Caco-2 (cell line): Measurements from ENCODE around the gene NEUROD1. TPM values are rescaled to one million over a fixed set of nuclear protein-coding genes. Genes with fewer than 3 reads are reported as not detected.

Experiments used
- BruUV-seq: library from RNA; stranded (reverse); fragments of 400-500 nt; replicated peaks from 2 replicates; lab custom pipeline; 2021; lab: Mats Ljungman, UMichigan
- CTCF ChIA-PET: fragments of 300-600 bp; sonication (Branson Sonifier 250); formaldehyde crosslinking; loops from one replicate; lab custom pipeline; 2022; ENCODE audit warnings: antibody characterized with exemption; lab: Charles Lee
- POLR2A ChIA-PET: fragments of 300-600 bp; sonication (Branson Sonifier 250); formaldehyde crosslinking; loops from one replicate; lab custom pipeline; 2022; ENCODE audit warnings: antibody characterized with exemption; lab: Charles Lee
- DNase-seq, 2 experiments: peaks; one replicate each; pipeline versions ENCODE4 v3.0.0 to v3.0.0-alpha.2; 2020 to 2022
- H3K27me3 ChIP-seq: replicated peaks from 2 replicates; pipeline ENCODE4 v1.6.0; 2011; ENCODE audit warnings: low read length; ENCODE audit not compliant: control insufficient read depth, insufficient read depth
- H3K36me3 ChIP-seq: 2 replicates; pipeline ENCODE4 v1.5.1; 2011; ENCODE audit warnings: low read length; ENCODE audit not compliant: control insufficient read depth, insufficient read depth
- H3K4me1 ChIP-seq: fragments of 250-450 bp; sonication (Bioruptor Pico); 2 replicates; pipeline ENCODE4 v1.5.1; 2020; ENCODE audit warnings: mild to moderate bottlenecking
- H3K4me3 ChIP-seq: 2 replicates; pipeline ENCODE4 v1.5.1; 2011; ENCODE audit warnings: low read depth, mild to moderate bottlenecking, control low read depth, low read length
- H3K9me3 ChIP-seq: fragments of 250-450 bp; sonication (Bioruptor Pico); 2 replicates; pipeline ENCODE4 v1.5.1; 2020; ENCODE audit warnings: mild to moderate bottlenecking, moderate library complexity
- H3K27ac Mint-ChIP-seq: one replicate; pipeline ENCODE4 v1.8.0; 2022; ENCODE audit warnings: mixed read lengths; ENCODE audit not compliant: unreplicated experiment
- H3K27me3 Mint-ChIP-seq: one replicate; pipeline ENCODE4 v1.8.0; 2022; ENCODE audit warnings: mixed read lengths; ENCODE audit not compliant: insufficient read depth, unreplicated experiment
- H3K36me3 Mint-ChIP-seq: one replicate; pipeline ENCODE4 v1.8.0; 2022; ENCODE audit warnings: mild to moderate bottlenecking, mixed read lengths; ENCODE audit not compliant: insufficient read depth, unreplicated experiment
- H3K4me1 Mint-ChIP-seq: one replicate; pipeline ENCODE4 v1.8.0; 2022; ENCODE audit warnings: low read depth, mixed read lengths; ENCODE audit not compliant: unreplicated experiment
- H3K4me3 Mint-ChIP-seq: one replicate; pipeline ENCODE4 v1.8.0; 2022; ENCODE audit warnings: mild to moderate bottlenecking, moderate library complexity, mixed read lengths; ENCODE audit not compliant: unreplicated experiment
- H3K9me3 Mint-ChIP-seq: one replicate; pipeline ENCODE4 v1.8.0; 2022; ENCODE audit warnings: mixed read lengths; ENCODE audit not compliant: unreplicated experiment
- CTCF ChIP-seq, 2 experiments: fragments of 200-600 bp in 1 of 2; IDR thresholded peaks; 1 replicate in 1 of 2; 2 replicates in 1 of 2; pipeline versions ENCODE4 v1.5.1 to v1.8.0; 2011 to 2022; ENCODE audit warnings: antibody characterized with exemption in 1 of 2, control low read depth in 1 of 2, inconsistent platforms in 1 of 2, low read depth in 1 of 2, low read length in 1 of 2, mild to moderate bottlenecking in 1 of 2, moderate library complexity in 1 of 2; ENCODE audit not compliant: insufficient read depth in 1 of 2, severe bottlenecking in 1 of 2, unreplicated experiment in 1 of 2
- intact Hi-C: fragments of 100-400 bp; cut with micrococcal nuclease; formaldehyde crosslinking; loops from one replicate; pipeline ENCODE4 v1.10.0; 2022; ENCODE audit not compliant: unreplicated experiment
- total RNA-seq: library from RNA; stranded (reverse); gene quantifications from 2 replicates; pipeline ENCODE4 v1.2.3, GENCODE V29; 2022

NEUROD1 gene
- total RNA-seq, 1 experiment from 2014 or later: not detected

GRCh38 chr2:181632733-181633401, 47.5 kb downstream of the NEUROD1 start:
- Histone ChIP-seq H3K36me3 (no peaks in the 10 kb centered on the region), H3K9me3 (no peaks in the 10 kb centered on the region), H3K4me1 (no peaks in the 10 kb centered on the region), H3K27me3 (no peaks in the 10 kb centered on the region), H3K4me3 (no peak overlapping the region)
- CTCF ChIA-PET: no interaction called here
- no peak for DNase-seq
- no peak for TF ChIP-seq CTCF (IDR thresholded peaks at IDR 0.05; ENCODE audit: insufficient read depth in 1 of 2, low read depth in 1 of 2, low read length in 1 of 2, severe bottlenecking in 1 of 2, unreplicated experiment in 1 of 2)
- POLR2A ChIA-PET: no interaction called here
- Mint-ChIP-seq H3K9me3 (no peaks in the 10 kb centered on the region), H3K4me1 (no peaks in the 10 kb centered on the region), H3K36me3 (no peaks in the 10 kb centered on the region), H3K27ac (no peak overlapping the region), H3K27me3 (peaks cover 7% of the 10 kb centered on the region), H3K4me3 (no peak overlapping the region)
- intact Hi-C loops: no loop called here
- BruUV-seq: no TSS peak

GRCh38 chr2:181628590-181629585, 51.4 kb downstream of the NEUROD1 start:
- H3K27me3 Mint-ChIP-seq: peaks cover 5% of the 10 kb centered on the region
- no peaks in the 10 kb centered on the region for H3K9me3 Mint-ChIP-seq
- Histone ChIP-seq H3K4me1 (no peaks in the 10 kb centered on the region), H3K36me3 (no peaks in the 10 kb centered on the region), H3K27me3 (no peaks in the 10 kb centered on the region), H3K4me3 (no peak overlapping the region), H3K9me3 (no peaks in the 10 kb centered on the region)
- DNase-seq: no peak
- POLR2A ChIA-PET: no interaction called here
- CTCF ChIA-PET: no interaction called here
- no peak for TF ChIP-seq CTCF (IDR thresholded peaks at IDR 0.05; ENCODE audit: insufficient read depth in 1 of 2, low read depth in 1 of 2, low read length in 1 of 2, severe bottlenecking in 1 of 2, unreplicated experiment in 1 of 2)
- BruUV-seq: no TSS peak
- no peak overlapping the region for H3K4me3 Mint-ChIP-seq
- no peaks in the 10 kb centered on the region for H3K36me3 Mint-ChIP-seq
- H3K4me1 Mint-ChIP-seq: no peaks in the 10 kb centered on the region
- H3K27ac Mint-ChIP-seq: no peak overlapping the region
- intact Hi-C loops: no loop called here

- no peak overlapping the region for H3K4me3 ChIP-seq
- no peak for TF ChIP-seq CTCF (IDR thresholded peaks at IDR 0.05; ENCODE audit: insufficient read depth in 1 of 2, low read depth in 1 of 2, low read length in 1 of 2, severe bottlenecking in 1 of 2, unreplicated experiment in 1 of 2)
- H3K4me1 ChIP-seq: no peaks in the 10 kb centered on the region
- no peak overlapping the region for H3K4me3 Mint-ChIP-seq
- H3K36me3 Mint-ChIP-seq: no peaks in the 10 kb centered on the region
- H3K27ac Mint-ChIP-seq: no peak overlapping the region
- H3K27me3 Mint-ChIP-seq: peaks cover 3% of the 10 kb centered on the region
- intact Hi-C loops: no loop called here
- no TSS peak for BruUV-seq
- H3K27me3 ChIP-seq: no peaks in the 10 kb centered on the region
- CTCF ChIA-PET: no interaction called here
- H3K9me3 Mint-ChIP-seq: no peaks in the 10 kb centered on the region
- no peak for DNase-seq
- H3K9me3 ChIP-seq: no peaks in the 10 kb centered on the region
- POLR2A ChIA-PET: no interaction called here
- H3K4me1 Mint-ChIP-seq: no peaks in the 10 kb centered on the region
- no peaks in the 10 kb centered on the region for H3K36me3 ChIP-seq
Observed at GRCh38 chr2:181627545-181627944, 52.8 kb downstream of the NEUROD1 start.
